Kasumi-1 (cell line): Measurements from ENCODE around the gene ZNRF2.
A peak's percentile ranks its signal among the peaks of the same experiment; 100 is the strongest.
"Not testable (repeated sequence)": the region's sequence is repeated elsewhere in the genome, so short reads cannot be mapped to it uniquely, and the experiment has no call there.

Experiments
- DNase-seq, 2 experiments: peaks; one replicate each; lab custom pipeline; 2025; lab: John Stamatoyannopoulos, UW

Gene ZNRF2

GRCh38 chr7:30359957-30360356, 75.6 kb downstream of the ZNRF2 start:
- no peak for DNase-seq

- no peak for DNase-seq
Observed at GRCh38 chr7:30363778-30364563, 79.6 kb downstream of the ZNRF2 start.

- DNase-seq: no peak
Observed at GRCh38 chr7:30364773-30365172, 80.4 kb downstream of the ZNRF2 start.

- DNase-seq: no peak
Observed at GRCh38 chr7:30365621-30366020, 81.2 kb downstream of the ZNRF2 start.

GRCh38 chr7:30366606-30367005, 82.2 kb downstream of the ZNRF2 start:
- DNase-seq: no peak

- no peak for DNase-seq
Observed at GRCh38 chr7:30367561-30367960, 83.2 kb downstream of the ZNRF2 start.

GRCh38 chr7:30369879-30370278, 85.5 kb downstream of the ZNRF2 start:
- DNase-seq: no peak

- DNase-seq: no peak
Observed at GRCh38 chr7:30371321-30371720, 86.9 kb downstream of the ZNRF2 start.

- DNase-seq: no peak
Observed at GRCh38 chr7:30378275-30378674, 93.9 kb downstream of the ZNRF2 start.

GRCh38 chr7:30379131-30379530, 94.7 kb downstream of the ZNRF2 start:
- no peak for DNase-seq

- DNase-seq: no peak
Observed at GRCh38 chr7:30379741-30380140, 95.3 kb downstream of the ZNRF2 start.

GRCh38 chr7:30380294-30380693, 95.9 kb downstream of the ZNRF2 start:
- no peak for DNase-seq

- DNase-seq: not testable (repeated sequence)
Observed at GRCh38 chr7:30380824-30381223, 96.4 kb downstream of the ZNRF2 start.

- no peak for DNase-seq
Observed at GRCh38 chr7:30382607-30383006, 98.2 kb downstream of the ZNRF2 start.

- peak; percentile 61 to 62 for DNase-seq
Observed at GRCh38 chr7:30389791-30390190, 105.4 kb downstream of the ZNRF2 start.

- DNase-seq: no peak
Observed at GRCh38 chr7:30390736-30391636, 106.6 kb downstream of the ZNRF2 start.

GRCh38 chr7:30391806-30392205, 107.4 kb downstream of the ZNRF2 start:
- no peak for DNase-seq

GRCh38 chr7:30395676-30396075, 111.3 kb downstream of the ZNRF2 start:
- DNase-seq: no peak

- peak; percentile 64 to 78 for DNase-seq
Observed at GRCh38 chr7:30396389-30396788, 112.0 kb downstream of the ZNRF2 start.

GRCh38 chr7:30403477-30403876, 119.1 kb downstream of the ZNRF2 start:
- no peak for DNase-seq

GRCh38 chr7:30405179-30405578, 120.8 kb downstream of the ZNRF2 start:
- no peak for DNase-seq

GRCh38 chr7:30406664-30407425, 122.4 kb downstream of the ZNRF2 start:
- no peak for DNase-seq
